CD4-positive, alpha-beta T cell (primary cell): ENCODE data around the gene RNPC3. TPM values are rescaled to one million over a fixed set of nuclear protein-coding genes. Genes with fewer than 3 reads are reported as not detected.

ENCODE experiments used
- ATAC-seq: fragments of 200-7000 bp; cut with Tn5 transposase; one replicate; pipeline ENCODE4 v1.10.0; 2022; ENCODE audit warnings: mild to moderate bottlenecking; ENCODE audit not compliant: poor library complexity
- CTCF ChIA-PET: fragments of 350-600 bp; sonication (Branson Sonifier 250); formaldehyde crosslinking; loops from one replicate; lab custom pipeline; 2021; ENCODE audit warnings: antibody characterized with exemption, inconsistent platforms; lab: Charles Lee
- POLR2A ChIA-PET: fragments of 350-600 bp; sonication (Branson Sonifier 250); formaldehyde crosslinking; loops from one replicate; lab custom pipeline; 2021; ENCODE audit warnings: antibody characterized with exemption, inconsistent platforms; lab: Charles Lee
- DNase-seq, 14 experiments: peaks; one replicate each; pipeline ENCODE4 v3.0.0-alpha.2; 2013 to 2020; ENCODE audit warnings: mixed read lengths in 2 of 14
- H3K27ac ChIP-seq, 2 donors: one replicate each; pipeline versions ENCODE4 v1.5.1 to v1.7.0; 2013; ENCODE audit warnings: low read length in 2 of 2, low read depth in 1 of 2, mild to moderate bottlenecking in 1 of 2
- H3K27me3 ChIP-seq, 2 experiments: 1 replicate in 1 of 2; 2 replicates in 1 of 2; pipeline versions ENCODE4 v1.6.1 to v1.7.0; 2013; ENCODE audit warnings: low read length in 2 of 2, control low read depth in 1 of 2, mild to moderate bottlenecking in 1 of 2, moderate library complexity in 1 of 2; ENCODE audit not compliant: insufficient read depth in 2 of 2, control insufficient read depth in 1 of 2
- H3K36me3 ChIP-seq: one replicate; pipeline ENCODE4 v1.6.1; 2013; ENCODE audit warnings: low read length, control low read depth; ENCODE audit not compliant: insufficient read depth
- H3K4me1 ChIP-seq: one replicate; pipeline ENCODE4 v1.6.1; 2013; ENCODE audit warnings: low read length, control low read depth; ENCODE audit not compliant: insufficient read depth
- H3K4me3 ChIP-seq: one replicate; pipeline ENCODE4 v1.5.1; 2013; ENCODE audit warnings: mild to moderate bottlenecking, low read length, moderate library complexity
- H3K9me3 ChIP-seq, 2 experiments: 1 replicate in 1 of 2; 2 replicates in 1 of 2; pipeline versions ENCODE4 v1.6.1 to v1.7.0; 2013; ENCODE audit warnings: low read length in 2 of 2, mild to moderate bottlenecking in 2 of 2, control low read depth in 1 of 2, moderate library complexity in 1 of 2; ENCODE audit not compliant: control insufficient read depth in 1 of 2, insufficient read depth in 1 of 2
- H3K27ac Mint-ChIP-seq: one replicate; pipeline ENCODE4 v1.8.0; 2020; ENCODE audit warnings: mixed read lengths
- H3K27me3 Mint-ChIP-seq: one replicate; pipeline ENCODE4 v1.8.0; 2021; ENCODE audit warnings: mixed read lengths
- H3K36me3 Mint-ChIP-seq: one replicate; pipeline ENCODE4 v1.8.0; 2021; ENCODE audit warnings: low read depth, mixed read lengths
- H3K4me1 Mint-ChIP-seq: one replicate; pipeline ENCODE4 v1.8.0; 2021; ENCODE audit warnings: low read depth, mixed read lengths
- H3K4me3 Mint-ChIP-seq: one replicate; pipeline ENCODE4 v1.8.0; 2020; ENCODE audit warnings: mild to moderate bottlenecking, mixed read lengths
- H3K9me3 Mint-ChIP-seq: one replicate; pipeline ENCODE4 v1.8.0; 2020; ENCODE audit warnings: mixed read lengths
- CTCF ChIP-seq: fragments of 200-600 bp; IDR thresholded peaks from one replicate; pipeline ENCODE4 v1.8.0; 2022; ENCODE audit warnings: antibody characterized with exemption, mild to moderate bottlenecking
- intact Hi-C, 2 experiments: fragments of 100-400 bp; cut with DNase I in 1 of 2; cut with micrococcal nuclease in 1 of 2; formaldehyde crosslinking; loops; one replicate each; pipeline versions ENCODE4 v1.15.1 to v1.9.0; 2023 to 2025; cut with DNase I, micrococcal nuclease
- total RNA-seq, 174 experiments: library from RNA in 2 of 174; stranded (reverse) in 2 of 174; gene quantifications; one replicate each; pipeline ENCODE4 v1.2.3 and lab custom pipeline; 2021 to 2026

RNPC3 gene
- total RNA-seq, 2 experiments from 2014 or later, result 48.6 to 52.5 TPM

- CTCF ChIA-PET, result no interaction called here
- no peak for DNase-seq
- H3K4me1 Mint-ChIP-seq, result peaks cover 4% of the 10 kb centered on the region
- Histone ChIP-seq H3K36me3 (no peaks in the 10 kb centered on the region), H3K27me3 (no peaks in the 10 kb centered on the region), H3K4me1 (no peaks in the 10 kb centered on the region), H3K27ac (no peak overlapping the region), H3K9me3 (no peaks in the 10 kb centered on the region), H3K4me3 (no peak overlapping the region)
- H3K4me3 Mint-ChIP-seq, result no peak overlapping the region
- no peaks in the 10 kb centered on the region for H3K27me3 Mint-ChIP-seq
- TF ChIP-seq CTCF, result no peak
- ATAC-seq, result no peak
- intact Hi-C loops, result loop anchor here in 1 of 2 experiments (10.0 kb wide), 1 partner anchor 1753 kb away; no protein-coding TSS in a partner anchor
- H3K27ac Mint-ChIP-seq, result no peak overlapping the region
- POLR2A ChIA-PET, result no interaction called here
- H3K36me3 Mint-ChIP-seq, result no peaks in the 10 kb centered on the region
- no peaks in the 10 kb centered on the region for H3K9me3 Mint-ChIP-seq
These were observed 8.0 kb upstream of the RNPC3 start for GRCh38 chr1:103517380-103518047.

GRCh38 chr1:103520822-103521221 lies 4.7 kb upstream of the RNPC3 start:
- ATAC-seq (no peak), DNase-seq (no peak)
- Mint-ChIP-seq H3K9me3 (no peaks in the 10 kb centered on the region), H3K4me1 (peaks cover 10% of the 10 kb centered on the region), H3K27me3 (no peaks in the 10 kb centered on the region), H3K4me3 (no peak overlapping the region), H3K27ac (no peak overlapping the region), H3K36me3 (peaks cover 3% of the 10 kb centered on the region)
- Histone ChIP-seq H3K4me3 (no peak overlapping the region), H3K27ac (no peak overlapping the region), H3K9me3 (no peaks in the 10 kb centered on the region), H3K27me3 (no peaks in the 10 kb centered on the region), H3K4me1 (peaks cover 6% of the 10 kb centered on the region), H3K36me3 (no peaks in the 10 kb centered on the region)
- no peak for TF ChIP-seq CTCF
- ChIA-PET CTCF (no interaction called here), POLR2A (no interaction called here)
- intact Hi-C loops, result no loop called here

GRCh38 chr1:103523346-103523745 lies 2.2 kb upstream of the RNPC3 start:
- no peaks in the 10 kb centered on the region for H3K27me3 Mint-ChIP-seq
- CTCF ChIA-PET, result interaction anchor here (1.4 kb wide), 1 partner anchor 9 kb away, joined by 3 read pairs; no protein-coding TSS in a partner anchor

More at GRCh38 chr1:103523346-103523745, 2.2 kb upstream of the RNPC3 start:
- no peak overlapping the region for H3K4me3 ChIP-seq
- DNase-seq (no peak), ATAC-seq (no peak)
- peaks cover 6% of the 10 kb centered on the region for H3K4me1 ChIP-seq
- H3K36me3 ChIP-seq, result peaks cover 3% of the 10 kb centered on the region
- H3K27ac Mint-ChIP-seq, result no peak overlapping the region
- peaks cover 31% of the 10 kb centered on the region for H3K4me1 Mint-ChIP-seq
- H3K9me3 ChIP-seq, result no peaks in the 10 kb centered on the region
- no peak overlapping the region for H3K27ac ChIP-seq
- no peak for TF ChIP-seq CTCF
- H3K9me3 Mint-ChIP-seq, result no peaks in the 10 kb centered on the region
- H3K36me3 Mint-ChIP-seq, result peaks cover 15% of the 10 kb centered on the region
- intact Hi-C loops, result no loop called here
- peak overlapping the region; percentile 18 for H3K4me3 Mint-ChIP-seq
- H3K27me3 ChIP-seq, result no peaks in the 10 kb centered on the region
- POLR2A ChIA-PET, result no interaction called here
